GM04503 (cell line): ENCODE measurements around the gene TCP11L1.
A peak's percentile ranks its signal among the peaks of the same experiment; 100 is the strongest.
"Not testable (repeated sequence)": the region's sequence is repeated elsewhere in the genome, so short reads cannot be mapped to it uniquely, and the experiment has no call there.

Source experiments
- DNase-seq: peaks from one replicate; pipeline ENCODE4 v3.0.0-alpha.2; 2012; ENCODE audit warnings: low read depth

TCP11L1 gene

DNA sequence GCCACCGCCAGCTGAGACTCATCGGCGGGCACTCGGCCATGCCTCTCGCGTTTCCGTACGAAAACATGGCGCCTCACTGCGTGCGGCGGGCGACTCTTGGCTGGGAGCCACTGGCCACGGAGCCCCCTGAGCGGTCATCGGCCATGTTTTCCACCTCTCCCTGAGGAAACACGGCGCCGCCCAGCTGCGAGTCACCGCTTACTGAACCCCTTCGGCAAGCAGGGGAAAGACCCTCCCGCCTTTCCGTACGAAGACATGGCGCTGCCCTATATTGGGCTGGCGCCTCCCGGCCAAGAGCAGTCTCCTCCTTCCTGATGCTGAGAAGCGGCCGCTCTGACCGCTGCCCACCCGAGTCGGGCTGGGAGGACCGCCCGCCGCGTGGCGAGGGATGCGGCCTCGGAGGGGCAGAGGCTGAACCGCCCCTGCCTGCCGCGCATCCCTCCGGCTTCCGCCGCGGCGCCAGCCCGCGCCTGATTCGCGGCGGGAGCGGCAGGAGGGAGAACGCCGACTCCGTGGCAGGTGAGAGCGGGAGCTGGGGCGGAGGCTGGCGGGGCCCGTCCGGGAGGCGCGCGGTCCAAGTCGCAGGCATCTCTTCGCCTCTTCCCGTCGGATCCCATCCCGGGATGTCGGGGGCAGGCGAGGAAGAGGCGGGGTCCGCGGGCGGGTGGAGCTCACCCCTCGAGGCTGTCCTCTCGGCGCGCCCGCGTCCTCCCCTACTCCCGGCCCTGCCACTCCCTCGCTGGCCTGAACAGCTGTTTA is at the start of gene TCP11L1:
Gene TCP11L1 (plus strand): TSS at position 299 of the 759 bp plus-strand sequence. CDS start 4,202 bp downstream, outside the sequence.
- DNase-seq: peak; percentile 54

GRCh38 chr11:32990481-32990880 is 48.9 kb upstream of the TCP11L1 start:
- no peak for DNase-seq

GRCh38 chr11:32991427-32991826 is 47.9 kb upstream of the TCP11L1 start:
- DNase-seq: no peak

GRCh38 chr11:32991898-32992297 is 47.5 kb upstream of the TCP11L1 start:
- no peak for DNase-seq

GRCh38 chr11:33000181-33000580 is 39.2 kb upstream of the TCP11L1 start:
- peak; percentile 83 for DNase-seq

GRCh38 chr11:33001281-33001680 is 38.1 kb upstream of the TCP11L1 start:
- DNase-seq: no peak

DNA sequence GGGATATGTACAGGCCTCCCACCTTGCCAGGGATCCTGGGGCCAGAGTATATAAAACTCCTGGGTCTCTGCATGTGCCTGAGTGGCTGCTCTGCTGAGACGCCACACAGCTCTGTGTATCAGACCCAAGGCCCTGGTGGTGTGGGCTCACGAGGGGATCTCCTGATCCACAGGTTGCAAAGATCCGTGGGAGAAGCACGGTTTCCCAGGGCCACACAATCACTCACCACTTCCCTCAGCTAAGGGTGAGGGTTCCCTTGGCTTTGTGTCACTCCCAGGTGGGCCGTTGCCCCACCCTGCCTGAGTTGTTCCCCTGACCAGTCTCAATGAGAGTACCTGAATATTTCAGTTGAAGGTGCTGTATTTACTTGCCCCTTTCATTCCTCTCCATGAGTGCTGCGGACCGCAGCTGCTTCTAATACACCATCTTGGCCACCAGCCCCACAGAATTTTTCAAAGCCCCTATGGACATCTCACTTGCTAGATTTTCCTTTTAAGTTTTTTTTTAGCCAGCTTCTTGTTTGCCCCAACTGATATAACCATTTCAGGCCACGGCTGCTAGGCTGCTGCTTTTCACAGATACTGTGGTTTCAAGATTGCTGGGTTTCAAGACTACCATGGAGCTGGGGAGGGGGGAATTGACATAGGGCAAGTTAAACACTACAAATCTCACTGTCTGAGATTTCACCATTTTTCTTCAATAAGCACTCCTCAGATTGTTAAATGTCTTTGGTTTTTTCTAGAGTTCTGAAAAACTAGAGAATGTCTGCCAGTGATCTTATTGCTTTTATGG is 37.4 kb upstream of the TCP11L1 start:
- no peak for DNase-seq

DNA sequence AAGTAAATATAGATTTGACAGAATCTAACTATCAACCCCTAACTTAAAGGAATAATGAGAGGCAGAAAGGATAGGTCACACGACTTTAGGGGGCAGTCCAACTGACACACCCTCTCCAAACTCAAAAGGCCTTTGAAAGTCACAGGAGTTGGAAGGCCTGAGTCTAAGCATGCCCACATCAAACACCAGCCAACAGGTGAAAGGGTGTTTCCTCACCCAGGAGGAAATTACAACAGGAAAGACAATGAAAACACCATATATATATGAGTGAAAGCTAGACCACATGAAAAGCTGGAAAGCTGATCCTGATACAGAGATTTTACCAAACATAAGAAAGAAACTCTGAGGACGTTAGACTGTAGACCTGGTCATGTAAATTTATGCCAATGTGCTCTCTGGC is 34.2 kb upstream of the TCP11L1 start:
- no peak for DNase-seq

GRCh38 chr11:33006010-33006409 is 33.4 kb upstream of the TCP11L1 start:
- DNase-seq: no peak

DNA sequence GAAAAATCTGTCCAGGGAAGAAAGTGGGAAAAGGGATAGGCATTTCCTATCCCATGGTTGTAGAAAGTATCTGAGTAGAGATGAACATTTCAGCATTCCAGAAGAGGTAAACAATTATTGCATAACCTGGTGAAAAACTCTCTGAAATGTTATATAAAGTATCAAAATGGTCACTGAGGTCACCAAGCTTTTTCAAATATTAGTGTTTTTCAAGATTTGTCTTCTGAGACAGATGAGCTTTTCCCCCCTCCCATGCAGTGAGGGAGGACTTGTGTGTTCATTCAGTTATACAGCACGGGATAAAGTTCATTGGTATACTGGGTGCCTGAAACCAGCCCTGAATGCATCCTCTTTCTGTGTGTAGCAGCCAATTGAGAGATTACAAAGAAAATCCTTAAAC is 25.6 kb upstream of the TCP11L1 start:
- DNase-seq: peak; percentile 21

DNA sequence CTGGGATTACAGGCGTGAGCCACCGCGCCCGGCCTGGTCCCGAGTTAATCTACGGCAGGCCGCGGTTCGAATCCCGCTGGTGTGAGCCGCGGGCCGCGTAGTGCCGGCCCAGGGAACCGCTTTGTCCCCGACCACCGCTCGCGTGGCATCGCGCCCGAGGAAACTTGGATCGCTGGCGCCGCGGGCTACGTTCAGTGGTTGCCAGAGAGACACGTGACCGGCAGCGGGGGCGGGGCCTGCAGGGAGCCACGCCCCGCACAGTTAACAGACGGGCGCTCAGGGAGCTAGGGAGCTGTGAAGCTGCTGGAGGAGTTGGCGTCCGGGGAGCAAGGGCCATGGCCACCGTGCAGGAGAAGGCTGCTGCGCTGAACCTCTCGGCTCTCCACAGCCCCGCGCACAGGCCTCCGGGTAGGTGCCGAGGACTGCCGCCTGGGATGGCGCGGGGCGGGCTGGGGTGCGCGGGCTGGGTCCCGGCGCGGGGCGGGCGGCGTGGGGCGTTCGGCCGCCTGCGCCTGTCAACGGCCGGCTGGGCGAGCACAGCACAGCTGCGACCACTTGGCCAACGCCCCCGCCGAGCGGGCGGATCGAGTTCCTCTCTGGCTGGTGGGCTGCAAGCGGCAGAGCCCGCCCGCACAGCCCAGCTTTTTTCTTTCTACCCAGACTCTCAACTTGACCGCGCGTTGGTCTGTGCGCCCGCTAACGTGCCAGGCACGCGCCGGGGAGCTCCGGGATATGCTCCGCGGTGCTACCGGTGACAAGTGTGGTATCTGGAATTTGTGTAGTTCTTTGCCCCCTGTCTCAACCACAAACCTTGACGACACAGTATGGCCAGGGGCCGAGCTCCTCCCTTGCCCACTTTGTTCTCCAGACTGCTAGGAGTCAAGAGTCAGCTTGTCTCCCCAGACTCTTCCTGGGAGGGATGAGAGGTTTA is 23.5 kb upstream of the TCP11L1 start, which contains the start of gene DEPDC7:
Gene DEPDC7 (plus strand): TSS at position 258 of the 931 bp plus-strand sequence. CDS start 78 bp downstream, at position 336.
- DNase-seq: peak; percentile 44

DNA sequence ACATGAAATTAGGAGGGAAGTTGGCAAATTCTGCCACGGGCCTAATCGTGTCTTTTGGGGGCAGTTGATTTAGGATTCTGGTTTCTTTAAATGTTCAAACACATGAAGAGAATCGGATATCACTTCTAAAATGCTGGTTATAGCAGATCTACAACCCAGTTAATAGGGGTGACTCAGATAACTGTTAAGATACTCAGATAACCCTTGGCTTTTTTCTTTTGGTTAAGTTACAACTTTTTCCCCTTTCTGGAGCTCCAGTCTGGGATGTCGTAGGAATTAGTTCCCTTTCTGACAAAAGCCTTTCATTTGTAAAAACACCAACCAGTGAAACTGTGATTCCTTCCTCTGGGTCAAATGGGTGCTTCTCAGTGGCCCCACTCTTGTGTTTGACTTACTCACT is 22.7 kb upstream of the TCP11L1 start:
- DNase-seq: no peak

GRCh38 chr11:33017478-33017877 is 21.9 kb upstream of the TCP11L1 start:
- DNase-seq: no peak

- no peak for DNase-seq
Measured at GRCh38 chr11:33017965-33018364, 21.4 kb upstream of the TCP11L1 start.

DNA sequence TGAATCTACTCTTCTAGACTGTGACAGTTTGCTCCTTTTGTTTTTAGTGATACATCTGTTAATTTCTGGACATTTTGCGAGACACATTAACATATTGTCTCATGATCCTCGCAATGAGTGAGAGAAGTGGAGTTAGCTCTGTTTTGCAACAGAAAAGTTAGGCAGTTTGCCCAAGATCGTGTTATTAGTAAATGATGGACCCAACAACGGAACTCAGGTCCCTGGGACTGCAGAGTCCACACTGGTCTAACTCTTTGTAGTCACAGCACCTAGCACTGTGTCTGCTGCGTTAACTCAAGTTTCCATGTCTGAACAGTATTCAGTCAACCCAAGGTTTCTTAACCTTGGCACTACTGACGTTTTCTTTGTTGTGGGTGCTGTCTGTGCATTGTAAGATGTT is 20.5 kb upstream of the TCP11L1 start:
- no peak for DNase-seq

GRCh38 chr11:33021501-33021900 is 17.9 kb upstream of the TCP11L1 start:
- DNase-seq: no peak

DNA sequence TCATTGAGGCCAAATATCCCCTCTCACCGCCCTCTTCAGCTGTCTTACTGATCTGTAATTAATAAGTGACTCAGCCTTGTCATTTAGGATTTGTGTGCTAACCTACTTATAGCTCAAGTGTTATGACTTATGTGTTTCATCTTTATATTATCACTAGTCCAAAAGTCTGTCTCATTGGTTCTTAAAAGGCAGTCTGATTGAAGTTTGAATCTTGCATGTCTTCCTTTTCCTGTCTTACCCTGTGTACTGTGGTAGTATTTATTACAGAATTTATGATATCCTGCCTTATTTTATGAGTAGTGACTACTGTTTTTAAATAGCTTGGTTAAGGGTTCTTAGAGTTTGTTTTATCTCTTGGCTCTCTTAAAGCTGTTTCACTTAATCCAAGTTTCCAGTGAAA is 17.4 kb upstream of the TCP11L1 start:
- no peak for DNase-seq

DNA sequence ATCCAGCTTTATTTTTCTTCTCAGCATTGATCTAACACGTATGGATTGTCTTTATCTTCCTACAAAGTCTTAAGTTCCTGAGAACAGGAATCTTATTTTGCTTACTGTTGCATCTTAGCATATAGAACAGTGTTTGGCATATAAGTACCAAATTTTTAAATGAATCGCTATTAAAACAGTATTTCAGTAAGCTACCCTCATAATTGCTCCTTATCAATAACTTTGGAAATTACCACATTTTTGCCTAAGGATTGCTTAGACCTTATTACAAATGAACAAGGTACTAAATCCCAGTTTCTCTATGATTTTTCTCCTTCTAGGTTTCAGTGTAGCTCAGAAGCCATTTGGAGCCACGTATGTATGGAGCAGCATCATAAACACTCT is 14.0 kb upstream of the TCP11L1 start:
- DNase-seq: no peak

DNA sequence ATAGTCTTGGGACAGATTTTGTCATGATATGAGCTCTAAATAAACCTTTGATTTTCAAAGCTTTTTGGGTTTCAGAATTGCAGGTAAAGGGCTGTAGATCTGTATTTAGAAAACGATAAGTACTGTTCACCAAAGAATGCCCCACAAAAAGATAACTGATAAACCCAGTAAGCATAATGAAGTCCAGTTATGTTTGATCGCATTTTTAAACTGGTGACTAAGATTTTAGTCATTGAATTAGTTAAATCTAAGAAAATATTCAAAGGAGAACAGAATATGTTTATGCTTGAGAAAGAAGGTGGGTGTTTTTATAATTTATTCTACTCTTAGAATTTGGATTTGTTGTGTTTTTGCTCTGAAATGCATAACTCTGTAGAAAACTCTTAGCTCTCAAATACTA is 12.1 kb upstream of the TCP11L1 start:
- no peak for DNase-seq

DNA sequence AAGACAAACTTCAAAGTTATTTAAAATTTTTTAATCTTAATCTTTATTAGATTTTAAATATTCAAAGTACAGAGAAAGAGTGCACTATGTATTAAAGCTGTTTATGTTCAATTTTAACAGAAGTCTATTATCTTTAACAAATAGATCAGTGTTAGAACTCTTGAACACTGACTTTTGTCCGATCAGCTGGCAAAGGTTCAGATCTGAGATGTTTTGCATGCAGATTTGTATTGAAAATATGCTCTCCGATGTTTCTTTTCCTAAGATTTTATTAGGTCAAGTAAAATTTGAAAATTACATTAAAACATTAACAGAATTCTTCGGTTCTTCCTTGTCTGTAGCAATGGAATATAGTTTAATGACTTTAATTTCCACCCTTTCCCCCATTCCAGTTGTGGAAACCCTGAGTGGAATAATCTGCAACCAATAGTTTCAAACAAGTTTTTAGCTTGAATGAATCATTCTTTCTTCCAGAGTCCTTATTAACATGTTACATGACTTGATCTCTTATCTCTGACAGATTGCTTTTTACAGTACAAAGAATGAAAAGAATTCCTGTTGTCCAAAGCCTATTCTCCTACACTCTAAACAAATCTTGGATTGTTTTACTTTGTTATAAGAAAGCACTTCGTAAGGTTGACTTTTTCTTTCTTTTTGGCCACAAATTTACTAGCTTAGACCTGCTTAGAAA is 11.4 kb upstream of the TCP11L1 start:
- DNase-seq: no peak

DNA sequence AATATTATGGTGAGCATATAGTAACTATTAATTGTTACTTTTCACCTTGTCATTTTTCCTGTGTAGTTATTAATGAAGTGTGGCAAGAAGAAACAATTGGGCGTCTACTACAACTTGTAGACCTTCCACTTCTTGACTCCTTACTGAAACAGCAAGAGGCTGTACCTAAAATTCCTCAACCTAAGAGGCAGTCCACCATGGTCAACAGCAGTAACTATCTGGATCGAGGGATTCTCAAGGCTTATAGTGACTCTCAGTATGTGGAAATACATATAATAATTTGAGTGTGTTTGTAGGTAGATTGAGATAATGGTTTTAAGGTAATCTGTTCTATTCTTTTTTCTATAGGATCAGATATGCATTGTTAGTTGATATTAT is 10.8 kb upstream of the TCP11L1 start:
- no peak for DNase-seq

DNA sequence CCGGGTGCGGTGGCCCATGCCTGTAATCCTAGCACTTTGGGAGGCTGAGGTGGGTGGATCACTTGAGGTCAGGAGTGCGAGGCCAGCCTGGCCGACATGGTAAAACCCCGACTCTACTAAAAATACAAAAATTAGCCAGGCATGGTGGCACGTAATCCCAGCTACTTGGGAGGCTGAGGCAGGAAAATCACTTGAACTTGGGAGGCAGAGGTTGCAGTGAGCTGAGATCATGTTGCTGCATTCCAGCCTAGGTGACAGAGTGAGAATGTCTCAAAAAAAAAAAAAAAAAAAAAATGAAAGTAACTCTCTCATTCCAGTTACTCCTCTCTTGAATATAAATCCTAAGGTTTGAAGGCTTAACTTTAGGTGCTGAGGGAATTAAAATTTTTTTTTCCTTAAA is 10.2 kb upstream of the TCP11L1 start:
- DNase-seq: not testable (repeated sequence)
